OCI-M1 (cell line): ENCODE measurements around the gene ADA.

Experiments
- DNase-seq: peaks from one replicate; lab custom pipeline; 2025; lab: John Stamatoyannopoulos, UW

ADA gene

GRCh38 chr20:44644667-44645131 lies 6.8 kb downstream of the ADA start:
- no peak for DNase-seq

GRCh38 chr20:44644230-44644617 lies 7.3 kb downstream of the ADA start:
- no peak for DNase-seq

GRCh38 chr20:44643596-44644229 lies 7.8 kb downstream of the ADA start:
- peak; percentile 6 for DNase-seq

GRCh38 chr20:44643154-44643519 lies 8.4 kb downstream of the ADA start:
- no peak for DNase-seq

- peak; percentile 87 for DNase-seq
Measured at GRCh38 chr20:44642203-44643153, 9.0 kb downstream of the ADA start.

GRCh38 chr20:44641325-44641724 lies 10.2 kb downstream of the ADA start:
- DNase-seq: no peak

GRCh38 chr20:44640522-44640921 lies 11.0 kb downstream of the ADA start:
- DNase-seq: no peak

- no peak for DNase-seq
Measured at GRCh38 chr20:44637522-44638372, 13.8 kb downstream of the ADA start.

GRCh38 chr20:44637042-44637441 lies 14.5 kb downstream of the ADA start:
- no peak for DNase-seq

- DNase-seq: no peak
Measured at GRCh38 chr20:44635877-44636276, 15.6 kb downstream of the ADA start.

- DNase-seq: no peak
Measured at GRCh38 chr20:44633872-44634600, 17.5 kb downstream of the ADA start.

- no peak for DNase-seq
Measured at GRCh38 chr20:44633187-44633810, 18.2 kb downstream of the ADA start.

- DNase-seq: no peak
Measured at GRCh38 chr20:44632103-44632752, 19.3 kb downstream of the ADA start.

GRCh38 chr20:44630297-44630696 lies 21.2 kb downstream of the ADA start:
- DNase-seq: no peak

- no peak for DNase-seq
Measured at GRCh38 chr20:44629542-44629941, 22.0 kb downstream of the ADA start.

- no peak for DNase-seq
Measured at GRCh38 chr20:44629017-44629385, 22.5 kb downstream of the ADA start.

GRCh38 chr20:44627364-44628010 lies 24.0 kb downstream of the ADA start:
- DNase-seq: no peak

- DNase-seq: no peak
Measured at GRCh38 chr20:44626278-44626677, 25.2 kb downstream of the ADA start.

- DNase-seq: no peak
Measured at GRCh38 chr20:44625361-44625760, 26.1 kb downstream of the ADA start.

- DNase-seq: no peak
Measured at GRCh38 chr20:44624743-44625271, 26.7 kb downstream of the ADA start.
